Neutrophil (primary cell): ENCODE data around the gene PPP3R1.

Source experiments
- H3K27ac ChIP-seq: fragments of 200-600 bp; sonication (generic); 2 replicates; pipeline ENCODE4 v1.5.1; 2016; ENCODE audit warnings: mild to moderate bottlenecking, moderate library complexity
- H3K27me3 ChIP-seq: fragments of 200-600 bp; sonication (generic); 2 replicates; pipeline ENCODE4 v1.6.0; 2016; ENCODE audit warnings: mild to moderate bottlenecking
- H3K36me3 ChIP-seq: fragments of 200-600 bp; sonication (generic); 2 replicates; pipeline ENCODE4 v1.5.1; 2017
- H3K4me1 ChIP-seq, 2 experiments: fragments of 200-600 bp in 1 of 2; sonication (generic) in 1 of 2; 1 replicate in 1 of 2; 2 replicates in 1 of 2; pipeline versions ENCODE4 v1.5.1 to v1.6.1; 2013 to 2016; ENCODE audit warnings: low read depth in 1 of 2, low read length in 1 of 2, mild to moderate bottlenecking in 1 of 2, moderate library complexity in 1 of 2; ENCODE audit not compliant: control insufficient read depth in 1 of 2, insufficient read depth in 1 of 2
- H3K4me3 ChIP-seq, 2 experiments: fragments of 200-600 bp in 1 of 2; sonication (generic) in 1 of 2; 1 replicate in 1 of 2; 2 replicates in 1 of 2; pipeline ENCODE4 v1.5.1; 2013 to 2016; ENCODE audit warnings: low read depth in 1 of 2, low read length in 1 of 2, mild to moderate bottlenecking in 1 of 2, moderate library complexity in 1 of 2
- H3K9me3 ChIP-seq: fragments of 200-600 bp; sonication (generic); 2 replicates; pipeline ENCODE4 v1.5.1; 2016
- TF ChIP-seq, protein P1 (sequence below): fragments of 200-600 bp; sonication (generic); IDR thresholded peaks from 2 replicates; pipeline ENCODE4 v1.5.1; 2016; ENCODE audit warnings: antibody characterized with exemption

The PPP3R1 gene

DNA sequence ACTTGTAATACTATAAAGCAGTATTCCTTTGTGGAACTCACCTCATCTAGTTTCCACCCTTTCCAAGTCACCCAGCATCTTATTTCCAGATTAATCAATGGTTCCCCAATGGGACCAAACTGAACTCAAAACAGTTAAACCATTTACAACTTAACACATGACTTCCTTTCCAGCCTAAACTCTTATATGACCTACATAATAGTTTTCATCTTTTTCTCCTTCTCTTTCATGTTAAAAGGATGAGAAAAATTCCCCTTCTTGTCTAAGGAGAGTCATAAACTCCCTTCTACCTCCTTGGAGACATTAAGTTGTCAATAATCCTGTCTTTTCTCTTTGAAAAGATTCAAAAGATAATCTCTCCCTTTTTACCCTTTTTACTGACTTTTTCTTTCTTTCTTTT lies 6.7 kb downstream of the PPP3R1 start:
- H3K9me3 ChIP-seq: no peaks in the 10 kb centered on the region
- H3K36me3 ChIP-seq: peaks cover 4% of the 10 kb centered on the region
- no peak overlapping the region for H3K4me3 ChIP-seq
- peaks cover 51 to 54% of the 10 kb centered on the region in 2 experiments for H3K4me1 ChIP-seq
- TF ChIP-seq, protein P1, sequence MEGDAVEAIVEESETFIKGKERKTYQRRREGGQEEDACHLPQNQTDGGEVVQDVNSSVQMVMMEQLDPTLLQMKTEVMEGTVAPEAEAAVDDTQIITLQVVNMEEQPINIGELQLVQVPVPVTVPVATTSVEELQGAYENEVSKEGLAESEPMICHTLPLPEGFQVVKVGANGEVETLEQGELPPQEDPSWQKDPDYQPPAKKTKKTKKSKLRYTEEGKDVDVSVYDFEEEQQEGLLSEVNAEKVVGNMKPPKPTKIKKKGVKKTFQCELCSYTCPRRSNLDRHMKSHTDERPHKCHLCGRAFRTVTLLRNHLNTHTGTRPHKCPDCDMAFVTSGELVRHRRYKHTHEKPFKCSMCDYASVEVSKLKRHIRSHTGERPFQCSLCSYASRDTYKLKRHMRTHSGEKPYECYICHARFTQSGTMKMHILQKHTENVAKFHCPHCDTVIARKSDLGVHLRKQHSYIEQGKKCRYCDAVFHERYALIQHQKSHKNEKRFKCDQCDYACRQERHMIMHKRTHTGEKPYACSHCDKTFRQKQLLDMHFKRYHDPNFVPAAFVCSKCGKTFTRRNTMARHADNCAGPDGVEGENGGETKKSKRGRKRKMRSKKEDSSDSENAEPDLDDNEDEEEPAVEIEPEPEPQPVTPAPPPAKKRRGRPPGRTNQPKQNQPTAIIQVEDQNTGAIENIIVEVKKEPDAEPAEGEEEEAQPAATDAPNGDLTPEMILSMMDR: no peak
- H3K27me3 ChIP-seq: no peaks in the 10 kb centered on the region
- H3K27ac ChIP-seq: no peak overlapping the region

GRCh38 chr2:68245066-68245465 lies 7.3 kb downstream of the PPP3R1 start:
- peaks cover 4% of the 10 kb centered on the region for H3K36me3 ChIP-seq
- H3K4me3 ChIP-seq: no peak overlapping the region
- no peak overlapping the region for H3K27ac ChIP-seq
- no peaks in the 10 kb centered on the region for H3K27me3 ChIP-seq
- peaks cover 53% of the 10 kb centered on the region in 2 experiments for H3K4me1 ChIP-seq
- no peaks in the 10 kb centered on the region for H3K9me3 ChIP-seq
- TF ChIP-seq, protein P1: no peak

GRCh38 chr2:68244456-68244855 lies 7.9 kb downstream of the PPP3R1 start:
- Histone ChIP-seq H3K27ac (peak overlapping the region; percentile 41), H3K9me3 (no peaks in the 10 kb centered on the region), H3K27me3 (no peaks in the 10 kb centered on the region), H3K4me1 (peaks cover 53 to 54% of the 10 kb centered on the region in 2 experiments), H3K36me3 (peaks cover 4% of the 10 kb centered on the region), H3K4me3 (no peak overlapping the region)
- TF ChIP-seq, protein P1: no peak

DNA sequence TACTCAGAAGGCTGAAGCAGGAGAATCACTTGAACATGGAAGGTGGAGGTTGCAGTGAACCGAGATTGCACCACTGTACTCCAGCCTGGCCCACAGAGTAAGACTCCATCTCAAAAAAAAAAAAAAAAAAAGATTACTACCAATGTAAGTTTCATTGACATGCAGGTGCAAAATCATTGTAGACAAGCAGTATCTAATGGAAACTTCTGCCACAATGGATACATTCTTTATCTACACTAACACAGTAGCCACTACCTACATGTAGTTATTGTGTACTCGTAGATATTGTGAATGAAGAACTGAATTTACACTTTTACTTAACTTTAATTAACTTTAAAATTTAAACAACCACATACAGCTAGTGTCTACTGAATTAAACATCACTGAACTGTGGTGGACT lies 10.6 kb downstream of the PPP3R1 start:
- Histone ChIP-seq H3K9me3 (no peaks in the 10 kb centered on the region), H3K36me3 (peaks cover 4% of the 10 kb centered on the region), H3K27ac (no peak overlapping the region), H3K4me1 (peaks cover 42 to 55% of the 10 kb centered on the region in 2 experiments), H3K4me3 (no peak overlapping the region), H3K27me3 (no peaks in the 10 kb centered on the region)
- TF ChIP-seq, protein P1: no peak

DNA sequence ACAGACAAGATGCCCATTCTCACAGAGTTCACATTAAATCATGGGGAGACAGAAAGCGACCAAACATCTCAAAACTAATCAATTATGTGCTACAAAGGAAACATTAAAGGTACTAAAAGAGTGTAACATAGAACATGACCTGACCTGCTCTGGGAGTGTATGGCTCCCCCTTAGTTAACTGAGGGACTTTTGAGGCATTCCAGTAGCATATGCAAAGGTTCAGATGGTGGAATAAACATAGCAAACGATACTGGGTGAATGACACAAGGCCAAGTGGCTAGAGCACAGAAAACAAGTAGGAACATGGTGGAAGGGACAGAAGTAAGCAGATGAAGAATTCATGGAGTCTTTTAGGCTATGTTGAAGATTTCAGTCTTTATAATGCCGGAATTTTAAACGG lies 11.9 kb downstream of the PPP3R1 start:
- H3K27ac ChIP-seq: peak overlapping the region; percentile 70
- TF ChIP-seq, protein P1: no peak
- H3K9me3 ChIP-seq: no peaks in the 10 kb centered on the region
- peaks cover 45 to 59% of the 10 kb centered on the region in 2 experiments for H3K4me1 ChIP-seq
- H3K36me3 ChIP-seq: peaks cover 4% of the 10 kb centered on the region
- H3K4me3 ChIP-seq: no peak overlapping the region
- H3K27me3 ChIP-seq: no peaks in the 10 kb centered on the region
